ENCODE data around the gene DSCAML1. TPM values are rescaled to one million over a fixed set of nuclear protein-coding genes. Genes with fewer than 3 reads are reported as not detected.

Gene DSCAML1
- total RNA-seq, 1 donor from 2014 or later: not detected

GRCh38 chr11:117502015-117502778, 294.8 kb downstream of the DSCAML1 start:
- no peak for TF ChIP-seq CTCF (IDR thresholded peaks at IDR 0.05)
- no peak overlapping the region for H3K27ac Mint-ChIP-seq (ENCODE audit: unreplicated experiment)
- H3K27me3 Mint-ChIP-seq (ENCODE audit: unreplicated experiment): peaks cover 16% of the 10 kb centered on the region
- no peaks in the 10 kb centered on the region for H3K36me3 Mint-ChIP-seq (ENCODE audit: unreplicated experiment)
- H3K4me3 Mint-ChIP-seq (ENCODE audit: unreplicated experiment): no peak overlapping the region
- DNase-seq (ENCODE audit: extremely low spot score, unreplicated experiment): no peak
- H3K9me3 Mint-ChIP-seq (ENCODE audit: unreplicated experiment): no peaks in the 10 kb centered on the region
- H3K4me1 Mint-ChIP-seq (ENCODE audit: unreplicated experiment): no peaks in the 10 kb centered on the region

DNA sequence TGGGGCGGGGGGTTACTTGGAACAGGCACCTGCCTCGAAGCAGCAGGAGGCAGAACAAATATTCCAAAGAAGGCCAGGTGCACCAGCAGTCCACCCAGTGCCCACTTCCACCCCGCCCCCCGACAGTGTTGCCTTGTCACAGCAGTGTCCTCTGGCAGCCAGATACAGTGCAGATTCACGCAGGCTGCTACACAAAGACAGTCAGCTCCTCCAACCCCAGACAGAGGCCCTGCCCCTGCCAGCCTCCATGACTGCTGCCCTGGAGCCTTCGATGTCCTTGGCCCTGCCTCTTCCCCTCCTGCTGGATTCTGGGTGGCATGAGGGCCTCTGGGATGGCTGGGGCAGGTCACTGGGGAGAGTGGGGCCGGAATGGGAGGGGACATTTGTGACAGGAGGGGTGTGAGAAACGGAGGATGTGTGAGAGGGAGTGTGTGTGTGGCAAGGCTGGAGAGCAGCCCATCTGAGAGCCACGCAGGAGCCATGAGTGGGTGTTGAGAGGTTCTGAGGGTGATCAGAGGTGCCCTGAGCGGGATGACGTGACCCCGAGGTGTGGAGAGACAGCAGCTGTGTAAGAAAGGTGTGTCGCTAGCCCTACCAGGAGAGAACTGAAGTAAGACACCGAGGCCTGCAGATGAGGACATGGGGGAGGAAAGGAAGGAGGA, 295.6 kb downstream of the DSCAML1 start:
- H3K4me3 Mint-ChIP-seq (ENCODE audit: unreplicated experiment): no peak overlapping the region
- H3K36me3 Mint-ChIP-seq (ENCODE audit: unreplicated experiment): no peaks in the 10 kb centered on the region
- H3K4me1 Mint-ChIP-seq (ENCODE audit: unreplicated experiment): no peaks in the 10 kb centered on the region
- no peaks in the 10 kb centered on the region for H3K9me3 Mint-ChIP-seq (ENCODE audit: unreplicated experiment)
- H3K27me3 Mint-ChIP-seq (ENCODE audit: unreplicated experiment): peaks cover 16% of the 10 kb centered on the region
- H3K27ac Mint-ChIP-seq (ENCODE audit: unreplicated experiment): no peak overlapping the region
- no peak for TF ChIP-seq CTCF (IDR thresholded peaks at IDR 0.05)
- DNase-seq (ENCODE audit: extremely low spot score, unreplicated experiment): no peak

DNA sequence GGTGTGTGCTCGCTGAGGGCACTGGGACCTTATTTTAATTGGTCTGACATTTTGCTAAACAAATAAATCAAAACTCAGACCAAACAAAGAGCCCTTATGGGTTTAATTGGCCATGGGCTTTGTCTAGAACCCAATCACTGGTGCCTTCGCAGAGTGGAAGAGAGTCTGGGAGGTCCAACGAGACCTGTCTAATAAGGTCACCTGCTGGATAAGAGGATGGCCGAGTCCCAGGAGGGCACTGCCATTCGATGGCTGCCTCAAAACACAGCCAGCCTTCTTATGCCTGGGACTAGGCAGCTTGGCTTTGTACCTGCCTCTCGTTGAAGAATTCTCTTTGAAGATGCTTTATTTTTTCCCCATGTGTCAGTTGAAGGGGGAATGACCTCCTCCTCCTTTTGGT, 298.2 kb downstream of the DSCAML1 start:
- Mint-ChIP-seq H3K36me3 (ENCODE audit: unreplicated experiment) (no peaks in the 10 kb centered on the region), H3K27me3 (ENCODE audit: unreplicated experiment) (peaks cover 30% of the 10 kb centered on the region), H3K4me3 (ENCODE audit: unreplicated experiment) (no peak overlapping the region), H3K4me1 (ENCODE audit: unreplicated experiment) (no peaks in the 10 kb centered on the region), H3K9me3 (ENCODE audit: unreplicated experiment) (no peaks in the 10 kb centered on the region), H3K27ac (ENCODE audit: unreplicated experiment) (no peak overlapping the region)
- DNase-seq (ENCODE audit: extremely low spot score, unreplicated experiment): no peak
- TF ChIP-seq CTCF (IDR thresholded peaks at IDR 0.05): no peak

GRCh38 chr11:117497206-117497951, 299.6 kb downstream of the DSCAML1 start:
- no peak overlapping the region for H3K27ac Mint-ChIP-seq (ENCODE audit: unreplicated experiment)
- no peak for DNase-seq (ENCODE audit: extremely low spot score, unreplicated experiment)
- H3K36me3 Mint-ChIP-seq (ENCODE audit: unreplicated experiment): no peaks in the 10 kb centered on the region
- no peaks in the 10 kb centered on the region for H3K4me1 Mint-ChIP-seq (ENCODE audit: unreplicated experiment)
- no peak overlapping the region for H3K4me3 Mint-ChIP-seq (ENCODE audit: unreplicated experiment)
- no peak for TF ChIP-seq CTCF (IDR thresholded peaks at IDR 0.05)
- H3K27me3 Mint-ChIP-seq (ENCODE audit: unreplicated experiment): peaks cover 27% of the 10 kb centered on the region
- no peaks in the 10 kb centered on the region for H3K9me3 Mint-ChIP-seq (ENCODE audit: unreplicated experiment)

DNA sequence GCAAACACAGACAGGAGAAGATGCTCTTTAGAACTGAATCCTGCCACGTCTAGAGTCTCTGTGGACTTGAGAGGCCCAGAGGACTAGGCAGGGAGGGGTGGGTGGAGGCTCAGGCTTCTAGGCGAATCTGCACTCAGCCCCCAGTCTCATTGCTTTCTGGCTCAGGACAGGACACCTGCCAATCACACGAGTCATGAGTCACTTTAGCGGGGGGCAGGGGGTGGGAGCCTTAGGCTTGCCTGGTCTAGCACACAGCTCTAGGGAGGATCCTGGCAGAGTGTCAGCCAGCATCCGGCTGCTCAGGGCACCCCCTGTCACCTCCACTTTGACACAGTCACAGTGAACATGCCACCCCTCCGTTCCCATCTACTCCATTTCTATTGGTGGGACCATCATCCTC, 301.7 kb downstream of the DSCAML1 start:
- no peak for DNase-seq (ENCODE audit: extremely low spot score, unreplicated experiment)
- no peaks in the 10 kb centered on the region for H3K36me3 Mint-ChIP-seq (ENCODE audit: unreplicated experiment)
- H3K4me3 Mint-ChIP-seq (ENCODE audit: unreplicated experiment): no peak overlapping the region
- H3K9me3 Mint-ChIP-seq (ENCODE audit: unreplicated experiment): no peaks in the 10 kb centered on the region
- no peaks in the 10 kb centered on the region for H3K4me1 Mint-ChIP-seq (ENCODE audit: unreplicated experiment)
- H3K27ac Mint-ChIP-seq (ENCODE audit: unreplicated experiment): no peak overlapping the region
- peaks cover 25% of the 10 kb centered on the region for H3K27me3 Mint-ChIP-seq (ENCODE audit: unreplicated experiment)
- no peak for TF ChIP-seq CTCF (IDR thresholded peaks at IDR 0.05)
